Thoracic aorta (tissue), 2 donors: ENCODE measurements around the gene TNNI3K. TPM values are rescaled to one million over a fixed set of nuclear protein-coding genes. Genes with fewer than 3 reads are reported as not detected.

ENCODE experiments used
- ATAC-seq: fragments of 150-250 bp; one replicate; pipeline ENCODE4 v1.8.0; 2017; ENCODE audit warnings: low read depth; ENCODE audit not compliant: insufficient number of reproducible peaks, low FRiP score
- DNase-seq: peaks from one replicate; pipeline ENCODE4 v3.0.0-alpha.2; 2020; ENCODE audit warnings: low spot score
- H3K27ac ChIP-seq, 2 donors: fragments of 200-600 bp; sonication (generic); 1 replicate in 1 of 2; 2 replicates in 1 of 2; pipeline ENCODE4 v1.5.1; 2016; ENCODE audit warnings: mild to moderate bottlenecking in 2 of 2, moderate library complexity in 2 of 2
- H3K27me3 ChIP-seq: fragments of 200-600 bp; sonication (generic); replicated peaks from 2 replicates; pipeline ENCODE4 v1.6.0; 2016; ENCODE audit warnings: mild to moderate bottlenecking; ENCODE audit not compliant: insufficient read depth
- H3K36me3 ChIP-seq: fragments of 200-600 bp; sonication (generic); one replicate; pipeline ENCODE4 v1.5.1; 2016
- H3K4me1 ChIP-seq, 2 donors: fragments of 200-600 bp; sonication (generic); 1 replicate in 1 of 2; 2 replicates in 1 of 2; pipeline versions ENCODE4 v1.5.1 to v1.6.0; 2016; ENCODE audit warnings: low read depth in 2 of 2, mild to moderate bottlenecking in 1 of 2; ENCODE audit not compliant: control insufficient read depth in 1 of 2
- H3K4me3 ChIP-seq: fragments of 200-600 bp; sonication (generic); 2 replicates; pipeline ENCODE4 v1.5.1; 2016; ENCODE audit warnings: mild to moderate bottlenecking
- H3K9me3 ChIP-seq: fragments of 200-600 bp; sonication (generic); 2 replicates; pipeline ENCODE4 v1.5.1; 2016
- total RNA-seq, 2 donors: library from RNA; depleted of rRNA; stranded (reverse); fragments of >200 nt; gene quantifications; one replicate each; pipeline versions ENCODE4 v1.1.0 to v1.2.3, GENCODE V29; 2016
- TF ChIP-seq, protein P1 (sequence below): fragments of 200-600 bp; sonication (generic); IDR thresholded peaks from one replicate; pipeline ENCODE4 v1.5.1; 2019; ENCODE audit warnings: antibody characterized with exemption

TNNI3K gene
- total RNA-seq, 2 donors from 2014 or later = 6.6 to 9.7 TPM

DNA sequence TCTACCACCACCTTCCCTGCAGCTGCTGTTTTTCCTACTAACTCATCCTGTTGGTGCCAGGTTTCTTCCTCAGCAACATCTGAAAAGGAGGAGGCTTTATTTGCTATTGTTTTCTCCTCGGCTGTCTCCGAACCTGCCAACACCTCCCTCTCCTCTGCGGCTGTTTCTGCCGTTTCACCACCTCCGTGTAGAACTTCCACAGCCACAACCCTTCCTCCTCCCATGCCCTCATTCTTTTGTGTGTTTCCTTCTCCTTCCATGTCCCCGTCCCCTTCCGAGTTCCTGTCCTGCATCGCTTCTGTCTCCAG lies 336.3 kb downstream of the TNNI3K start:
- Histone ChIP-seq H3K9me3 (no peaks in the 10 kb centered on the region), H3K27ac (no peak overlapping the region), H3K4me1 (no peaks in the 10 kb centered on the region), H3K36me3 (no peaks in the 10 kb centered on the region), H3K27me3 (no peaks in the 10 kb centered on the region), H3K4me3 (no peak overlapping the region)
- ATAC-seq (no peak), DNase-seq (no peak)
- TF ChIP-seq, protein P1, sequence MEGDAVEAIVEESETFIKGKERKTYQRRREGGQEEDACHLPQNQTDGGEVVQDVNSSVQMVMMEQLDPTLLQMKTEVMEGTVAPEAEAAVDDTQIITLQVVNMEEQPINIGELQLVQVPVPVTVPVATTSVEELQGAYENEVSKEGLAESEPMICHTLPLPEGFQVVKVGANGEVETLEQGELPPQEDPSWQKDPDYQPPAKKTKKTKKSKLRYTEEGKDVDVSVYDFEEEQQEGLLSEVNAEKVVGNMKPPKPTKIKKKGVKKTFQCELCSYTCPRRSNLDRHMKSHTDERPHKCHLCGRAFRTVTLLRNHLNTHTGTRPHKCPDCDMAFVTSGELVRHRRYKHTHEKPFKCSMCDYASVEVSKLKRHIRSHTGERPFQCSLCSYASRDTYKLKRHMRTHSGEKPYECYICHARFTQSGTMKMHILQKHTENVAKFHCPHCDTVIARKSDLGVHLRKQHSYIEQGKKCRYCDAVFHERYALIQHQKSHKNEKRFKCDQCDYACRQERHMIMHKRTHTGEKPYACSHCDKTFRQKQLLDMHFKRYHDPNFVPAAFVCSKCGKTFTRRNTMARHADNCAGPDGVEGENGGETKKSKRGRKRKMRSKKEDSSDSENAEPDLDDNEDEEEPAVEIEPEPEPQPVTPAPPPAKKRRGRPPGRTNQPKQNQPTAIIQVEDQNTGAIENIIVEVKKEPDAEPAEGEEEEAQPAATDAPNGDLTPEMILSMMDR = no peak

DNA sequence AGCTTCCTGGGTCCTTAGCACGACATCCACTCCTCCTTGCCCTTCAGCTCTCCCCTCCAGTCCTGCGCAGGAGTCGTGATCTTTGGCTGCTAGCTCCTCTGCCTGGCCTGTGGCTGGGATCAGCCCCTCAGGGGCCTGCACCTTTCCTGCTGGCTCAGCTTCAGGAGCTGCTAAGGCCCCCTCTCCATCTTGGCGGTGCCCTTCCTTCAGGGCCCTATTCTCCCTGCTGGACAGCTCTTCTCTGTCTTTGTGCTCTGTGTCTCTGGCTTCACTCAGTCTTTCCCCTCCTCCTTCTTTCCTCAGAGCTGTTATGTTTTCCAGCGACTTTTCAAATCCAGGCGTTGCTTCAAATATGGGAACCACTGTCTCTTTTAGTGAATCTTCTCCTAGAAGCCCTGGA lies 336.7 kb downstream of the TNNI3K start:
- no peak for DNase-seq
- no peaks in the 10 kb centered on the region for H3K36me3 ChIP-seq
- TF ChIP-seq, protein P1 = no peak
- H3K4me3 ChIP-seq = no peak overlapping the region
- no peaks in the 10 kb centered on the region for H3K4me1 ChIP-seq
- H3K9me3 ChIP-seq = no peaks in the 10 kb centered on the region
- H3K27ac ChIP-seq = no peak overlapping the region
- ATAC-seq = no peak
- no peaks in the 10 kb centered on the region for H3K27me3 ChIP-seq

DNA sequence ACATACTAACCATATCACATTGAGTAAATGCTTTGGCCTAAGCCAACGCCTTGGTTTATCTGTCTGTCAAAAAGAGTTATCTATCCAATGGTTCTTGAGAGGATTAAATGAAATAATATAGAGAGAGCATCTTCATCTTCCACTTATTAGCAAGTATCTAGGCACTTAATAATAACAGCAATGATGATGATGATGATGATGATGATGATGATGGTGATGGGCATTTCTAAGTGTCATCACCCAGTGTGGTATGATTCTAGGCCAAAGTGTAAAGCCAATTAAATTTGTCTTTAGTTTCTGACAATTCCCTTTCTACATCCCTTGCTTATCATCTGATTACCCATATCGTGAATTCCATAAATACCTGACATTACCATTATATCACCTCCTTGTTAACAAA lies 342.9 kb downstream of the TNNI3K start:
- ATAC-seq (no peak), DNase-seq (no peak)
- TF ChIP-seq, protein P1 = no peak
- H3K4me3 ChIP-seq = no peak overlapping the region
- no peaks in the 10 kb centered on the region for H3K4me1 ChIP-seq
- no peak overlapping the region for H3K27ac ChIP-seq
- H3K27me3 ChIP-seq = no peaks in the 10 kb centered on the region
- H3K9me3 ChIP-seq = no peaks in the 10 kb centered on the region
- no peaks in the 10 kb centered on the region for H3K36me3 ChIP-seq

DNA sequence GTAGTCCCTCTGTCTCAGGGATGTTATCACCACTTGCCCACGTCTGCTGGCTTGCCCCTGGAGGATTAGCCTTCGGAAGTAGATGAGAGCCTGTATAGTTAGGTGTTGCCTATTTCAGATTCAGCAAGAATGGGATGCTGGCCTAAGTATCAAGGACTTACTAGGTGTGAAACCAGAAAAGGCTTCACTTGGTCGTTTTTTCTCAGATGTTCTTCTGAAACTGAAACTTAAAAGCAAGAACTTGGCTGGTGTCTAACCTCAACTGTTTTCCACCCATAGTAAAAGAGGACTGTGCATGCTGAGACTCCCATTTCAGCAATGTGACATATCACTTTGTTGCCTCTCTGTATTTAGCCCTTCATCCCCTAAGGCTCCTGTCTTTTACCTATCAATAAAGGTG lies 344.2 kb downstream of the TNNI3K start:
- DNase-seq (no peak), ATAC-seq (no peak)
- Histone ChIP-seq H3K36me3 (no peaks in the 10 kb centered on the region), H3K4me1 (no peaks in the 10 kb centered on the region), H3K9me3 (no peaks in the 10 kb centered on the region), H3K27me3 (no peaks in the 10 kb centered on the region), H3K27ac (no peak overlapping the region), H3K4me3 (no peak overlapping the region)
- TF ChIP-seq, protein P1 = no peak

DNA sequence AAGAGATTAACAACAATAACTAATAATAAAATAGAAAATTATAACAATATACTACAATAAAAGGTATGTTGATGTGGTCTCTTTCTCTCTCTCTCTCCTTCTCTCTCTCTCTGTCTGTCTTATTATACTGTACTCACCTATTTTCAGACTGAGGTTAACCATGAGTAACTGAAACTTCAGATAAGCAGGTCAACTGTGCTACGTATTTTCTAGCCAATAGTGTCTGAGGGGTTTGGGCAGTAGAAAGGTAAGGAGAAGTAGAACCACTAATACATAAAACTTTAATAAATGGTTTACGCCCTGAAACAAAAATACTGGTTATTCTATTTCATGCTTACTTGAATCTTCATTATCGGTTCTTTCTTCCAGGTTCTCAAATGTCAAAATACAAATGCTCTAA lies 348.2 kb downstream of the TNNI3K start:
- Histone ChIP-seq H3K9me3 (no peaks in the 10 kb centered on the region), H3K4me1 (no peaks in the 10 kb centered on the region), H3K36me3 (no peaks in the 10 kb centered on the region), H3K27ac (no peak overlapping the region), H3K4me3 (no peak overlapping the region), H3K27me3 (no peaks in the 10 kb centered on the region)
- DNase-seq (no peak), ATAC-seq (no peak)
- TF ChIP-seq, protein P1 = no peak
